HG02678 (cell line): ENCODE measurements around the gene MYL10.

Experiments used
- ATAC-seq: cut with Tn5 transposase; IDR thresholded peaks from one replicate; pipeline ENCODE4 v1.9.1; 2021; ENCODE audit warnings: mild to moderate bottlenecking, moderate library complexity; ENCODE audit not compliant: unreplicated experiment

The MYL10 gene

GRCh38 chr7:101629171-101629570, at the start of gene MYL10:
TSS of gene MYL10 (minus strand) at chr7:101629296. CDS start at chr7:101629118, 178 bp downstream.
- ATAC-seq: no peak

- ATAC-seq: no peak
These were observed 49.6 kb upstream of the MYL10 start for GRCh38 chr7:101678658-101679057.

GRCh38 chr7:101677797-101678479, 48.8 kb upstream of the MYL10 start:
- no peak for ATAC-seq

GRCh38 chr7:101677391-101677790, 48.3 kb upstream of the MYL10 start:
- ATAC-seq: no peak

GRCh38 chr7:101676956-101677355, 47.9 kb upstream of the MYL10 start:
- ATAC-seq: no peak

GRCh38 chr7:101676062-101676598, 47.0 kb upstream of the MYL10 start:
- ATAC-seq: no peak

- no peak for ATAC-seq
These were observed 45.3 kb upstream of the MYL10 start for GRCh38 chr7:101674439-101674838.

GRCh38 chr7:101673951-101674350, 44.9 kb upstream of the MYL10 start:
- ATAC-seq: no peak

GRCh38 chr7:101673315-101673714, 44.2 kb upstream of the MYL10 start:
- no peak for ATAC-seq

GRCh38 chr7:101671371-101672356, 42.6 kb upstream of the MYL10 start:
- no peak for ATAC-seq

GRCh38 chr7:101669307-101669706, 40.2 kb upstream of the MYL10 start:
- ATAC-seq: no peak

GRCh38 chr7:101668726-101669125, 39.6 kb upstream of the MYL10 start:
- no peak for ATAC-seq

GRCh38 chr7:101667920-101668319, 38.8 kb upstream of the MYL10 start:
- ATAC-seq: no peak

GRCh38 chr7:101667399-101667798, 38.3 kb upstream of the MYL10 start:
- no peak for ATAC-seq

GRCh38 chr7:101666741-101667140, 37.6 kb upstream of the MYL10 start:
- no peak for ATAC-seq

GRCh38 chr7:101666293-101666692, 37.2 kb upstream of the MYL10 start:
- ATAC-seq: no peak

- ATAC-seq: no peak
These were observed 35.9 kb upstream of the MYL10 start for GRCh38 chr7:101664893-101665471.

- no peak for ATAC-seq
These were observed 35.3 kb upstream of the MYL10 start for GRCh38 chr7:101664436-101664835.

GRCh38 chr7:101663747-101664146, 34.7 kb upstream of the MYL10 start:
- ATAC-seq: no peak

- ATAC-seq: no peak
These were observed 33.4 kb upstream of the MYL10 start for GRCh38 chr7:101662447-101662998.

- no peak for ATAC-seq
These were observed 30.6 kb upstream of the MYL10 start for GRCh38 chr7:101659706-101660105.
